Posterior vena cava (tissue), 2 donors: ENCODE results near the gene NOL7. TPM values are rescaled to one million over a fixed set of nuclear protein-coding genes. Genes with fewer than 3 reads are reported as not detected.

Experiments used
- DNase-seq: peaks from one replicate; pipeline ENCODE4 v3.0.0-alpha.2; 2020; ENCODE audit warnings: low spot score
- intact Hi-C, 2 donors: fragments of 100-400 bp; cut with DNase I; formaldehyde crosslinking; loops; one replicate each; pipeline versions ENCODE4 v1.14.1 to v1.14.2; 2022 to 2023
- long read RNA-seq, 2 donors: library from polyadenylated mRNA; unstranded; transcript quantifications; one replicate each; pipeline ENCODE4 v2.0.0, GENCODE V29; 2020 to 2021
- total RNA-seq, 2 donors: library from RNA; stranded (reverse); fragmentation: NEBNext Ultra II Directional; extraction: Animal tissue kit (Norgen Biotek cat#: 25700); gene quantifications; one replicate each; pipeline ENCODE4 v1.2.1, GENCODE V29; 2021
- donor health status: DM: yes; HTN: yes; CAD: no.
- donor health status: DM: yes; HTN: yes; CAD: no.

NOL7 gene
- 10 to 100 TPM; 46.8 to 55.5 TPM for total RNA-seq
- long read RNA-seq, donor 1, transcript NOL7-202 (8 exons, 1,184 nt), result major isoform, 27 of 33 reads
- long read RNA-seq, donor 1, partial matches to known transcripts, result 0 of 33 reads
- long read RNA-seq, donor 1, other reads (novel, unspliced or antisense), result 3 of 33 reads
- long read RNA-seq, donor 2, transcript NOL7-202 (8 exons, 1,184 nt), result major isoform, 85 of 115 reads
- long read RNA-seq, donor 2, transcript NOL7-203 (9 exons, 920 nt), result minor isoform, 8 of 115 reads
- long read RNA-seq, donor 2, partial matches to known transcripts, result 14 of 115 reads
- long read RNA-seq, donor 2, other reads (novel, unspliced or antisense), result 6 of 115 reads

DNA sequence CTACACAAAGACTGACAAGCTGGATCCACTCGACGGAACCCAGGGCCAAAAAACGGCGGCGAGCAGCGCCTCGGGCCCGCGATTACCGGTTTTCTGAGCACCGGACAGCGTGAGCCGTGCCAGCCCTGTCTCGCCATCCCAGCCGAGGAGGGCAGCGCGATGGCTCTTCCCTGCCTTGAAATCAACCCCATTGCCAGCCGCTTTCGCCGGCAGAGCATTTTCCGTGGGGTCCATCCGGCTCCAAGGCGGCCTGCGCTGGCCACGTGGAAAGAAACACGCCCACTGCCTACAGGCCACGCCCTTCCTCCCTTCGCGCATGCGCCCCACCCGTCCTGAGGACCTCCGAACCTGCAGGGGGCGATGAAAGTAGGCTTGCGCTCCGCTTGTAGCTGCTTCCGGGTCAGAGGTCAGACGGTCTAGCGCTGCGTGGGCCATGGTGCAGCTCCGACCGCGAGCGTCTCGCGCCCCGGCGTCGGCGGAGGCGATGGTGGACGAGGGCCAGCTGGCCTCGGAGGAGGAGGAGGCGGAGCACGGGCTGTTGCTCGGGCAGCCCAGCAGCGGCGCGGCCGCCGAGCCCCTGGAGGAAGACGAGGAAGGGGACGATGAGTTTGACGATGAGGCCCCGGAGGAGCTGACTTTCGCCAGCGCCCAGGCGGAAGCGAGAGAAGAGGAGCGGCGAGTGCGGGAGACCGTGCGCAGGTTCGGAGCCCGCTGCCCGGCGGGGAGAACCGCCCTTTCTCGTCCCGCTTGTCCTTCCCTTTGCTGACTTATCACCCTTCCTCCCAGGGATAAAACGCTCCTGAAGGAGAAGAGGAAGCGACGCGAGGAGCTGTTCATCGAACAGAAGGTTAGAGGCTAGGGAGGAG, at the start of gene NOL7:
Gene NOL7, plus strand, starts transcription at position 410 of the 866 bp plus-strand sequence. Its CDS starts 24 bp downstream, at position 434.
- intact Hi-C loops, result no loop called here

DNA sequence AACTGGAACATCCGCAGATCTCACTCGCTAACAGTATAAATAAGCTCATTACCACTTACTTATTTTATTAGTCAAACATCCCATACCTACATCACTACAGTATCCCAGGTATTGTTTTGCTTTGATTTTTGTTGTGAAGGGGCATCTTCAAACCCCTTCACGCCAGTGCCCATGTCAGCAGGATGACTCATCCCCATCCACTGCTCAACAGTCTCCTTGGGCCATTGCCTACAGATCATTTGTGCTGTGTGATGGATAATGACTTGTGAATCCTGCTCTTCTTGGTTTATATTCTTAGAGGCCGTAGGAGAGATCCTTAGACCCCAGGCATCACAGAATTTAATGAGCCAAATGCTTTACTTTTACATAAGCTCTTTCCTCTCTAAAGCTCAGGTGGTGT, 49.2 kb upstream of the NOL7 start:
- intact Hi-C loops, result no loop called here
- no peak for DNase-seq

More for the DNA sequence above, at the start of gene NOL7:
- peak; percentile 99 for DNase-seq

GRCh38 chr6:13566500-13566899, 48.6 kb upstream of the NOL7 start:
- intact Hi-C loops, result no loop called here
- no peak for DNase-seq

DNA sequence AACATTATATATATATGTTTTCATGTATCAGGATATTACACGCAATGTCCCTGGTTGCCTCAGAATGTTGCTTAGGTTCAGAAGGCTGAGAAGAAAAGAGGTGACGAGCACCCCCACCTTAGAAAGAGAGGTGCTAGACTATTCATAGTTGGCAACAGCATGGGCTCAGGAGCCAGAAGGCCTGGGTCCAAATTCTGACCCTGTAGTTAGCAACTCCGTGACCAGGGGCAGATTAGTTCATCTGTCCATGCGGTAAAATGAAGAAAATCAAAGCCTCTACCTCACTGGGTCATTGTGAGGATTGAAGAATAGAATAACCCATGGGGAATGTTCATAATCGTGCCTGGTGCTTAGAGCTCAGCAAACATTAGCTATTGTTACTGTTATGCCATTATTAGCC, 46.2 kb upstream of the NOL7 start:
- no peak for DNase-seq
- intact Hi-C loops, result no loop called here

DNA sequence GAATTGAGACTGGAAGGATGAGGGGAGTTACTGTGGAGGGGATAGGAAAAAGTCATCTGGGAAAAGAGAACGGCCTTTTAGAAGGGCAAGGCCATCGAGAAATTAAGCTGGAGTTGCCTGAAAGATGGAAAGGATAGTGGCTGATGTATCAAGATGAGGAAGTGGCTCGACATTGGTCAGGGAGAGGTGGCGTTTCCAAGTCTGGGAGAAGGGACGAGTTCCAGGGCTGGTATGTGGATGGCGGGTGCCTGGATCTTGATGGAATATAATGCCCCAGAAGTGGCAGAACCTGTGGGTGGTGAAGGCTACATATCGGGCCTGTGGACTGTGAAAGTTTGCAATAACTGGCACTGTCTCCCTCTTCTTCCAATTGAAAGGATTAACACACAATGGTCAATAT, 42.9 kb upstream of the NOL7 start:
- DNase-seq, result no peak
- intact Hi-C loops, result no loop called here

GRCh38 chr6:13572951-13573654, 42.0 kb upstream of the NOL7 start:
- DNase-seq, result no peak
- intact Hi-C loops, result no loop called here

- intact Hi-C loops, result no loop called here
- DNase-seq, result no peak
These were observed 41.4 kb upstream of the NOL7 start for GRCh38 chr6:13573669-13574110.

GRCh38 chr6:13574149-13574570, 41.0 kb upstream of the NOL7 start:
- DNase-seq, result peak; percentile 96
- intact Hi-C loops, result no loop called here

DNA sequence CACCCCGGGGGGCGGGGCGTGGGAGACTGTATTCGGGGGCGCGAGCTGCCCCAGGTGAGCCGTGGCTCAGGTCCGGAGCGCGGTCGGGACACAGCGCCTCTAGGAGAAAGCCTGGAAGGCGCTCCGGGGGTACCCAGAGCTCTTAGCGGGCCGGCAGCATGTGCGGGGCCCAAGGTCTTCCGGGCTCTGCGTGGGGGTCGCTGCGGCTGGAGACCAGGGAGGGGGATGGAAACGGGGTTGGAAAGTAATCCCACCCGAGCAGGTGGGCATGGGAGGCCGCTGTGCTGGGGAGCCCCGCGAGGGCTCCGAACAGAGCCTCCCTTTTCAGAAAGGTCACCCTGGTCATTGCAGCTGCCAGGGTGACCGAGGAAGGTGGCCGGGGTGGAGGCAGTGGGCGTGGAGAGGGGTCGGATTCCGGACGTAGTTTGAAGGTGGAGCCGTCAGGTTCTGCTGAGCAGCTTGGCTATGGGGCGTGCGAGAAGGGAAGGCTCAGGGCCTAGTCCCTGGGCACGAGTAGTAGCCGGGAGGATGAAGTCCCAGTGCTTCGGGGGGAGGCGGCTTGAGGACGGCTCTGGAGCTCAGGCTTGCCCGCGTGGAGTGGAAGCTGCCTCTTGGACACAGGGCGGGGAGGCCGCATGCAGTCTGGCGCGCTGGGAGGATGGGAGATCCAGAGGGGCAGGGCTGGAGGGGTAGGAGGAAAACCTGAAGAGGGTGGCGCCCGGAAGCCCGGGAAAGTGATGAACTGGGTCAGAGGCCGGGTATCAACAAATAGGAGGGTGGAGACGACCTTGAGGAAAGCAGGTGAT, 40.4 kb upstream of the NOL7 start, which contains the start of gene SIRT5:
Gene SIRT5, plus strand, starts transcription at position 31 of the 806 bp plus-strand sequence. CDS start 9,510 bp downstream, outside the sequence.
- DNase-seq, result peak; percentile 92
- intact Hi-C loops, result no loop called here

DNA sequence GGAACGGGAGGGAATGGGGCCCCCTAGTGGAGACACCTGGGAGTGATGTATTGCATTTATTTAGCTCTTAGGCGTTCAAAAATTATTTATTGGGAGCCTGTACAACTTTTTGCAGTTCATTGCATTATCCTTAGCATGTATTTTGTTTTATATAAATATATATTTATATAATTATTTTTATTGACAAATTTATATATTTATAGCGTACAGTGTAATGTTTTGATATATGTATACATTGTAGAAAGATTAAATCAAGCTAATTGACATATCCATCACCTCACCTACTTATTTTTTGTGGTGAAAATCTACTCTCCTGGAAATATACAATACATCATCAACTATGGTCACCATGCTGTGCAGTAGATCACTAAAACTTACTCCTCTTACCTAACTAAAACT, 39.8 kb upstream of the NOL7 start:
- DNase-seq, result no peak
- intact Hi-C loops, result no loop called here

GRCh38 chr6:13576017-13576416, 39.1 kb upstream of the NOL7 start:
- no peak for DNase-seq

GRCh38 chr6:13577926-13578325, 37.2 kb upstream of the NOL7 start:
- intact Hi-C loops, result no loop called here
- no peak for DNase-seq

More at GRCh38 chr6:13576017-13576416, 39.1 kb upstream of the NOL7 start:
- intact Hi-C loops, result no loop called here

GRCh38 chr6:13579911-13580310, 35.2 kb upstream of the NOL7 start:
- no peak for DNase-seq
- intact Hi-C loops, result no loop called here

- no peak for DNase-seq
- intact Hi-C loops, result no loop called here
These were observed 33.4 kb upstream of the NOL7 start for GRCh38 chr6:13581700-13582229.

GRCh38 chr6:13586603-13587542, 28.3 kb upstream of the NOL7 start:
- no peak for DNase-seq
- intact Hi-C loops, result no loop called here

DNA sequence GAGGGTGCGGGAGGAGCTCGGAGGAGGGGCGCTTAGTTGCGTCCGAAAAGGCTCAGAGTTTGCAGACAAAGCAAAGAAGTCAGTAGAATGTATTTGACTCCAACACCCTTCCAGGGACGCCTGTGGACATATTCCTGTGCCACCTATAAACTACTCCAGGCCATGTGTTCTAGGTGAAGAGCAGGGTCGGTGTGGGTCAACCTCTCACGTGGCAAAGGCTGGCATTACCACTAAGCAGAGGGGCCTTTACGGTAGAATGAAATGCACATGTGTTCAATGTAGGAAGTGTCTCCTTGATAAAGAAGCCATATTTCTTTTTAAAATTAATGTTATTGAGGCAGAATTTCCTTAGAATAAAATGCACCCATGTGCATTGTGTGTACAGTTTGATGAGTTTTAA, 25.3 kb upstream of the NOL7 start:
- DNase-seq, result no peak
- intact Hi-C loops, result no loop called here

GRCh38 chr6:13590574-13591153, 24.5 kb upstream of the NOL7 start:
- intact Hi-C loops, result no loop called here
- no peak for DNase-seq
